ENCODE measurements around the gene ST6GALNAC3.

GRCh38 chr1:76232666-76233065 is 158.1 kb downstream of the ST6GALNAC3 start:
- no peak for TF ChIP-seq CTCF (IDR thresholded peaks at IDR 0.05)
- no peak for TF ChIP-seq ZFX (IDR thresholded peaks at IDR 0.05; ENCODE audit: borderline replicate concordance)

Measured in 22Rv1 (cell line).